Measurements from ENCODE around the gene BAIAP2L2. TPM values are rescaled to one million over a fixed set of nuclear protein-coding genes. Genes with fewer than 3 reads are reported as not detected.

Gene BAIAP2L2
- polyA plus RNA-seq, 1 donor from 2014 or later: 2.3 TPM

- no peaks in the 10 kb centered on the region for H4K20me1 ChIP-seq (ENCODE audit: insufficient read depth)
- no peaks in the 10 kb centered on the region for H3K9me3 ChIP-seq (ENCODE audit: low read length)
- no peak overlapping the region for H3K9ac ChIP-seq (ENCODE audit: low read length)
- H3K27ac ChIP-seq (ENCODE audit: low read length): no peak overlapping the region
- no peak overlapping the region for H2AFZ ChIP-seq (ENCODE audit: low read depth, low read length)
- no peaks in the 10 kb centered on the region for H3K9me2 ChIP-seq (ENCODE audit: insufficient read depth, low read length)
- no peaks in the 10 kb centered on the region for H3K27me3 ChIP-seq (ENCODE audit: insufficient read depth, low read depth, low read length)
- H3K79me2 ChIP-seq (replicated peaks; ENCODE audit: insufficient read depth, low read length): no peaks in the 10 kb centered on the region
- H3K4me2 ChIP-seq (ENCODE audit: low read length): no peak overlapping the region
- no peaks in the 10 kb centered on the region for H3F3A ChIP-seq (ENCODE audit: insufficient read depth, low read length, poor library complexity, severe bottlenecking)
- TF ChIP-seq EZH2 (IDR thresholded peaks at IDR 0.05; ENCODE audit: borderline replicate concordance, insufficient read depth, low read length, poor library complexity, severe bottlenecking) (no peak), RAD21 (conservative IDR thresholded peaks at IDR 0.05) (peak; percentile 65), POLR2AphosphoS5 (IDR thresholded peaks at IDR 0.05) (no peak), TAF1 (IDR thresholded peaks at IDR 0.05; ENCODE audit: low read depth) (no peak), SMC3 (conservative IDR thresholded peaks at IDR 0.05; ENCODE audit: poor library complexity) (peak; percentile 74), REST (IDR thresholded peaks at IDR 0.05; ENCODE audit: borderline replicate concordance) (no peak), CTCF (IDR thresholded peaks at IDR 0.05; ENCODE audit: poor library complexity, severe bottlenecking) (peak; percentile 81), EP300 (conservative IDR thresholded peaks at IDR 0.05; ENCODE audit: poor library complexity, severe bottlenecking) (no peak), MXI1 (conservative IDR thresholded peaks at IDR 0.05; ENCODE audit: poor library complexity, severe bottlenecking) (no peak)
- no peaks in the 10 kb centered on the region for H3K36me3 ChIP-seq (ENCODE audit: insufficient read depth, low read length)
- H3K4me3 ChIP-seq (ENCODE audit: low read length): no peak overlapping the region
Measured at GRCh38 chr22:38114484-38115398, 4.3 kb upstream of the BAIAP2L2 start.

GRCh38 chr22:38112381-38112780 is 1.9 kb upstream of the BAIAP2L2 start:
- Histone ChIP-seq H3K79me2 (replicated peaks; ENCODE audit: insufficient read depth, low read length) (no peaks in the 10 kb centered on the region), H3K4me3 (ENCODE audit: low read length) (no peak overlapping the region), H2AFZ (ENCODE audit: low read depth, low read length) (no peak overlapping the region), H4K20me1 (ENCODE audit: insufficient read depth) (no peaks in the 10 kb centered on the region), H3K9me3 (ENCODE audit: low read length) (no peaks in the 10 kb centered on the region), H3K9me2 (ENCODE audit: insufficient read depth, low read length) (no peaks in the 10 kb centered on the region), H3K4me2 (ENCODE audit: low read length) (no peak overlapping the region), H3K9ac (ENCODE audit: low read length) (no peak overlapping the region), H3K27me3 (ENCODE audit: insufficient read depth, low read depth, low read length) (no peaks in the 10 kb centered on the region), H3K27ac (ENCODE audit: low read length) (no peak overlapping the region), H3K36me3 (ENCODE audit: insufficient read depth, low read length) (no peaks in the 10 kb centered on the region), H3F3A (ENCODE audit: insufficient read depth, low read length, poor library complexity, severe bottlenecking) (no peaks in the 10 kb centered on the region)
- TF ChIP-seq EP300 (conservative IDR thresholded peaks at IDR 0.05; ENCODE audit: poor library complexity, severe bottlenecking): no peak
- no peak for TF ChIP-seq EZH2 (IDR thresholded peaks at IDR 0.05; ENCODE audit: borderline replicate concordance, insufficient read depth, low read length, poor library complexity, severe bottlenecking)
- TF ChIP-seq RAD21 (conservative IDR thresholded peaks at IDR 0.05): no peak
- TF ChIP-seq POLR2AphosphoS5 (IDR thresholded peaks at IDR 0.05): no peak
- no peak for TF ChIP-seq CTCF (IDR thresholded peaks at IDR 0.05; ENCODE audit: poor library complexity, severe bottlenecking)
- TF ChIP-seq REST (IDR thresholded peaks at IDR 0.05; ENCODE audit: borderline replicate concordance): no peak
- TF ChIP-seq MXI1 (conservative IDR thresholded peaks at IDR 0.05; ENCODE audit: poor library complexity, severe bottlenecking): no peak
- no peak for TF ChIP-seq SMC3 (conservative IDR thresholded peaks at IDR 0.05; ENCODE audit: poor library complexity)
- no peak for TF ChIP-seq TAF1 (IDR thresholded peaks at IDR 0.05; ENCODE audit: low read depth)

Measured in neural cell (in vitro differentiated cells).